Activated CD4-positive, alpha-beta T cell treated with anti-CD3 and anti-CD28 coated beads, Interleukin-2, amount 10 ng/mL, durations not matched to agents 24 days and 14 days (primary cell): Measurements from ENCODE around the gene PDLIM1. TPM values are rescaled to one million over a fixed set of nuclear protein-coding genes. Genes with fewer than 3 reads are reported as not detected.

Experiments
- DNase-seq: peaks from one replicate; pipeline ENCODE4 v3.0.0; 2022
- H3K27ac Mint-ChIP-seq: one replicate; pipeline ENCODE4 v1.8.0; 2022; ENCODE audit warnings: mild to moderate bottlenecking, mixed read lengths
- H3K27me3 Mint-ChIP-seq: one replicate; pipeline ENCODE4 v1.8.0; 2022; ENCODE audit warnings: mixed read lengths
- H3K36me3 Mint-ChIP-seq: one replicate; pipeline ENCODE4 v1.8.0; 2022; ENCODE audit warnings: low read depth, mild to moderate bottlenecking, mixed read lengths
- H3K4me1 Mint-ChIP-seq: one replicate; pipeline ENCODE4 v1.8.0; 2021; ENCODE audit warnings: mixed read lengths
- H3K4me3 Mint-ChIP-seq: one replicate; pipeline ENCODE4 v1.8.0; 2022; ENCODE audit warnings: mild to moderate bottlenecking, moderate library complexity, mixed read lengths
- H3K9me3 Mint-ChIP-seq: one replicate; pipeline ENCODE4 v1.8.0; 2021; ENCODE audit warnings: mixed read lengths
- intact Hi-C: fragments of 100-400 bp; cut with micrococcal nuclease; formaldehyde crosslinking; loops from one replicate; pipeline ENCODE4 v1.15.1; 2023
- total RNA-seq: library from RNA; stranded (reverse); gene quantifications from 2 replicates; pipeline ENCODE4 v1.2.3, GENCODE V29; 2022

PDLIM1 gene
- total RNA-seq, 1 donor from 2014 or later: 3.1 TPM

DNA sequence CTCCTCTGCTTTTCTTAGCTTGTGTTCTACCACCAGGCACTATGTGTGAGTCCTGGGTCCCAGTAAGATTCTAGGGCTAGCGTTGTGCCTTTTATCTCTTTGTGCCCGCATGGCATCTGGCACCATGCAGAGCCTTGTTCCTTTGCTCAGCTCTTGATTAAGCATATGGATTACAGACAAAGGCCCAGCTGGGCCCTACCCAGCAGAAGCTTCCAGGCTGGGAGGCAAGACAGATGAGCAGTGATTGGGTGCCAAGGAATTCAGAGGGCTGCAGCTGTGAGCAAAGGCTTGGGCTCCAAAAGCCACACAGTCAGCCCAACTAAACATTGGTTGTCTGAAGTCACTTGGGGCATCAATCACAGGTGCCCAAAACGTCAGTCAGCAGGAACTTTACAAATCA is 94.8 kb downstream of the PDLIM1 start:
- DNase-seq: no peak
- Mint-ChIP-seq H3K27me3 (peaks cover 2% of the 10 kb centered on the region), H3K27ac (no peak overlapping the region), H3K36me3 (no peaks in the 10 kb centered on the region), H3K4me3 (no peak overlapping the region), H3K4me1 (no peaks in the 10 kb centered on the region), H3K9me3 (no peaks in the 10 kb centered on the region)
- intact Hi-C loops: no loop called here

DNA sequence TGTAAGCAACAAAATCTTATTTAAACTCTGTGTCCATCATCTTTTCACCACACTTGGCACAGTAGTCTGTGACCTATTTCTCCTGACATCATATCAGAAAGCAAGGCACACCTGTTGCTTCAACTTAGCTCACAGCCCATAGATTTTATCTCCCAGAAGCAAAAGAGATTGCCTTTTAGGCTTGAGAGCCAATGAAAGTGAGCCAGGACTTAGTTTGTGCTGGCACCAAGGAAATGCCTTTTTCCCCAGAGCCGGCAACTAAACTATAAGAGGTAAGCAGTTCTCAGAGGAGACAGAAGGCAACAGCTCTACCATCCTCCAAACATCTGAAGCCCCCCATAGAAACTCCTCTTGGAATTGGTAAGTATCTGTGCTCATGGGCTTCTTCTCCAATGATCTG is 96.9 kb downstream of the PDLIM1 start, which contains the start of gene ACSM6:
ACSM6 (plus strand) TSS at position 295 of the 400 bp plus-strand sequence. CDS start 248 bp downstream, outside the sequence.
- DNase-seq: no peak
- peaks cover 7% of the 10 kb centered on the region for H3K27me3 Mint-ChIP-seq

GRCh38 chr10:95188593-95188992 is 102.2 kb downstream of the PDLIM1 start:
- DNase-seq: no peak
- intact Hi-C loops: loop anchor here (10.0 kb wide), 1 partner anchor 54 kb away; no protein-coding TSS in a partner anchor
- H3K9me3 Mint-ChIP-seq: no peaks in the 10 kb centered on the region
- H3K4me1 Mint-ChIP-seq: peaks cover 7% of the 10 kb centered on the region
- H3K36me3 Mint-ChIP-seq: no peaks in the 10 kb centered on the region
- no peak overlapping the region for H3K27ac Mint-ChIP-seq
- no peak overlapping the region for H3K4me3 Mint-ChIP-seq
- H3K27me3 Mint-ChIP-seq: peaks cover 34% of the 10 kb centered on the region

More for the DNA sequence above, 96.9 kb downstream of the PDLIM1 start, which contains the start of gene ACSM6:
- Mint-ChIP-seq H3K9me3 (no peaks in the 10 kb centered on the region), H3K27ac (no peak within 1 kb of the TSS), H3K4me3 (no peak within 1 kb of the TSS), H3K4me1 (no peaks in the 10 kb centered on the region), H3K36me3 (no peaks in the 10 kb centered on the region)
- intact Hi-C loops: no loop called here

- intact Hi-C loops: loop anchor here (10.0 kb wide), 1 partner anchor 53 kb away; no protein-coding TSS in a partner anchor
These were observed 103.2 kb downstream of the PDLIM1 start for GRCh38 chr10:95187617-95188016.

More at GRCh38 chr10:95187617-95188016, 103.2 kb downstream of the PDLIM1 start:
- H3K36me3 Mint-ChIP-seq: no peaks in the 10 kb centered on the region
- DNase-seq: no peak
- H3K4me3 Mint-ChIP-seq: no peak overlapping the region
- H3K4me1 Mint-ChIP-seq: peaks cover 9% of the 10 kb centered on the region
- H3K27ac Mint-ChIP-seq: no peak overlapping the region
- H3K9me3 Mint-ChIP-seq: no peaks in the 10 kb centered on the region
- peaks cover 37% of the 10 kb centered on the region for H3K27me3 Mint-ChIP-seq

Other genes with a start within 250 kb of the PDLIM1 start
- gene CYP2C8, start 221.5 kb downstream of the PDLIM1 start, total RNA-seq: 0.12 TPM in 1 of 2 replicates, not detected in the other
- not detected in 2 replicates for gene ACSM6, start 96.8 kb downstream of the PDLIM1 start, total RNA-seq